Measurements from ENCODE around the gene CELF4.

CELF4 gene

DNA sequence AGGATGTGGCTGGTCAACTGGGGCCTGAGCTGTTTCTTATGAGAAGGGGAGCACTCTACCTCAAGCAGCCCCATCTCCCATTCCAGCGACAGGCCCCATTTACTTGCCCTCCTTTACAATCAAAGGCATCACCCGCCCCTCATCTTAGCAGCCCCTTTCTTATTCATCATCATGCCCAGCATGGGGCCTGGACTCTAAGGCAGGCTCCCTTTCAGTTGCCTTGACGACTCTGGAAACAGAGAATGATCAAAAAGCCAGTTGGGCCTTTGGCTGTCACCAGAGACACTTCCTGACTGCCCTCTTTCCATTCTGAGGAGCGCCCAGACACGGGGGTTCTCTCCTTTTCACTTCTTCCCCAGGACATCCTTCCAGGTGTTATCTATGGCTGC is 11.2 kb downstream of the CELF4 start:
- H3K27me3 ChIP-seq (ENCODE audit: insufficient read depth, poor library complexity, severe bottlenecking): no peaks in the 10 kb centered on the region
- TF ChIP-seq, protein P1, sequence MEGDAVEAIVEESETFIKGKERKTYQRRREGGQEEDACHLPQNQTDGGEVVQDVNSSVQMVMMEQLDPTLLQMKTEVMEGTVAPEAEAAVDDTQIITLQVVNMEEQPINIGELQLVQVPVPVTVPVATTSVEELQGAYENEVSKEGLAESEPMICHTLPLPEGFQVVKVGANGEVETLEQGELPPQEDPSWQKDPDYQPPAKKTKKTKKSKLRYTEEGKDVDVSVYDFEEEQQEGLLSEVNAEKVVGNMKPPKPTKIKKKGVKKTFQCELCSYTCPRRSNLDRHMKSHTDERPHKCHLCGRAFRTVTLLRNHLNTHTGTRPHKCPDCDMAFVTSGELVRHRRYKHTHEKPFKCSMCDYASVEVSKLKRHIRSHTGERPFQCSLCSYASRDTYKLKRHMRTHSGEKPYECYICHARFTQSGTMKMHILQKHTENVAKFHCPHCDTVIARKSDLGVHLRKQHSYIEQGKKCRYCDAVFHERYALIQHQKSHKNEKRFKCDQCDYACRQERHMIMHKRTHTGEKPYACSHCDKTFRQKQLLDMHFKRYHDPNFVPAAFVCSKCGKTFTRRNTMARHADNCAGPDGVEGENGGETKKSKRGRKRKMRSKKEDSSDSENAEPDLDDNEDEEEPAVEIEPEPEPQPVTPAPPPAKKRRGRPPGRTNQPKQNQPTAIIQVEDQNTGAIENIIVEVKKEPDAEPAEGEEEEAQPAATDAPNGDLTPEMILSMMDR (IDR thresholded peaks at IDR 0.05; ENCODE audit: poor library complexity, severe bottlenecking): no peak
- no peak overlapping the region for H3K4me3 ChIP-seq (ENCODE audit: severe bottlenecking)
- no peak overlapping the region for H3K27ac ChIP-seq (ENCODE audit: poor library complexity, severe bottlenecking)
- ATAC-seq (ENCODE audit: low read depth) (no peak), DNase-seq (ENCODE audit: low spot score) (no peak)
- no peaks in the 10 kb centered on the region for H3K4me1 ChIP-seq (ENCODE audit: insufficient read depth, poor library complexity, severe bottlenecking)
- H3K36me3 ChIP-seq (ENCODE audit: low read depth): no peaks in the 10 kb centered on the region
- H3K9me3 ChIP-seq (ENCODE audit: severe bottlenecking): no peaks in the 10 kb centered on the region

DNA sequence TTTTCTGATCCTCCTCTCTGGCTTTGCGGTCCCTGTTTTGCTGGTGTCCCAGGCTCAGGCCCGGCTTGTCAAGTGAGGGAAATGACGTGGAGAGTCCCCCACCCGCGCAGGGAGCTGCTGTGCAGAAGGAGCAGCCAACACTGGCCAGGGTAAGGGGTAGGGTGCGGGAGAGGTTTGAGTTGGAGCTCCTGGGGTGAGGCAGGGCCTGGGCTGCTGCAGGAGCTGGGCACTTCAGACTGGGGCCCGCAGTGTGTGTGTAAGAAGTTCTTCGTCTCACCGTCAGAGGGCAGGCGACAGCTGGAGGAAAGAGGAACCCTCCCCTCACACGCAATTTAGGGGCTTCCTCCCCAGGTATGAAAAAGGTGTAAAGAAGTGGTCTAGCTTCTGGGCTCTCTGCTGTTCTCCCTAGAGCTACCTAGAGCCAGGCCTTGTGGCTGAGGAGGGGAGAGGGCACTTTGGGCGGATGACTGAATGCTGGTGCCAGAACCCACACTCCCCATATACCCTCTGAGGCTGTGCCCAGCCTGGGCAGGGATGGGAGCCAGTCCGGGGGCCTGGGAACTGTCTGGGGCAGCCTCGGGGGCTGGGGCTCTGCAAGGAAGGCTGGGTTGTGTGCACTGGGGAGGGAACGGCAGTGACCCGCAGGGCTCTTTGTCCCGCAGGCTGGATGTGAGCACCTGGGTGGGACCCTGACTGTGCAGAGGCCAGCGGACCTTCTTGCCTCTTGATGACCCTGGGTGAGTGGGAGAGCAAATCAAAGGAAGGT is 11.8 kb downstream of the CELF4 start:
- DNase-seq (ENCODE audit: low spot score) (no peak), ATAC-seq (ENCODE audit: low read depth) (no peak)
- Histone ChIP-seq H3K36me3 (ENCODE audit: low read depth) (no peaks in the 10 kb centered on the region), H3K4me1 (ENCODE audit: insufficient read depth, poor library complexity, severe bottlenecking) (no peaks in the 10 kb centered on the region), H3K27ac (ENCODE audit: poor library complexity, severe bottlenecking) (no peak overlapping the region), H3K9me3 (ENCODE audit: severe bottlenecking) (no peaks in the 10 kb centered on the region), H3K27me3 (ENCODE audit: insufficient read depth, poor library complexity, severe bottlenecking) (no peaks in the 10 kb centered on the region), H3K4me3 (ENCODE audit: severe bottlenecking) (no peak overlapping the region)
- TF ChIP-seq, protein P1 (IDR thresholded peaks at IDR 0.05; ENCODE audit: poor library complexity, severe bottlenecking): no peak

DNA sequence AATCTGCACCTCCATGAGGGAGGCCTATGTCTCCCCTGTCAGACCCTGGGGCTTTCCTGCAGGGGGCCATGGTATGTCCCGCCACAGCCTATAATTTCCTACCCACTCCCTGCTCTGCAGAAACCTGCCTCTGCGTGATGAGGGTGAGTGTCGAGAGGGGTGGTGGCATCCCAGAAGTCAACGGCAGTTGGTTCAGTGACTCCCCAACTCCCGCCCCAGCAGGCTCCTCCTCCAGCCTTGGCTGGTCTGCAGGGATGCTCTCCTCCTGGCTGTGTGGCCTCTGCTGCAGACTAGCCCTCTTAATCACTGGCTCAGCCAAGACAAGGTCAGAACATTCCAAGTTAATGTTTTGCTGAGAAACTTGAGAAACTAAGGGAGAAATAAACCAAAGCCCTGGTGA is 13.3 kb downstream of the CELF4 start:
- ATAC-seq (ENCODE audit: low read depth) (no peak), DNase-seq (ENCODE audit: low spot score) (no peak)
- TF ChIP-seq, protein P1 (IDR thresholded peaks at IDR 0.05; ENCODE audit: poor library complexity, severe bottlenecking): no peak
- H3K4me1 ChIP-seq (ENCODE audit: insufficient read depth, poor library complexity, severe bottlenecking): no peaks in the 10 kb centered on the region
- H3K4me3 ChIP-seq (ENCODE audit: severe bottlenecking): no peak overlapping the region
- no peaks in the 10 kb centered on the region for H3K36me3 ChIP-seq (ENCODE audit: low read depth)
- H3K9me3 ChIP-seq (ENCODE audit: severe bottlenecking): no peaks in the 10 kb centered on the region
- no peak overlapping the region for H3K27ac ChIP-seq (ENCODE audit: poor library complexity, severe bottlenecking)
- no peaks in the 10 kb centered on the region for H3K27me3 ChIP-seq (ENCODE audit: insufficient read depth, poor library complexity, severe bottlenecking)

DNA sequence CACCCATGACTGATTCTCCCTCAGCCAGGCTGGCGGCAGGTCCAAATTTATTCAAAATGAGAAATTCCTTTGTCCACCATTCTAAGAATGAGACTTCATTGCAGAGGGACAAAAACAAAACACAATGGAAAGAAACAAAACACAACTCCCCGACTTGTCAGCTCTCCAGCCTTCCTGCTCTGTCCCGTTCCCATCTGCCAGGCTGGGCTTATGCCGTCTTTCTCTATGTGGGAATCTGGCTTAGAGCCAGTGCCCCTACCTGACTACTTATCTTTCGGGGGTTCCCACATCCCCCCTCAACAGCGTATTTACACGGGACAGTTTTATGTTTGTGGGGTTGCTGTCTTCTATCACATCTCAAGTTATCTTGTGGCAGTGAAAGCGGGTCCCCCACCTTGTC is 13.8 kb downstream of the CELF4 start:
- Histone ChIP-seq H3K36me3 (ENCODE audit: low read depth) (no peaks in the 10 kb centered on the region), H3K27me3 (ENCODE audit: insufficient read depth, poor library complexity, severe bottlenecking) (no peaks in the 10 kb centered on the region), H3K9me3 (ENCODE audit: severe bottlenecking) (no peaks in the 10 kb centered on the region), H3K4me3 (ENCODE audit: severe bottlenecking) (no peak overlapping the region), H3K27ac (ENCODE audit: poor library complexity, severe bottlenecking) (no peak overlapping the region), H3K4me1 (ENCODE audit: insufficient read depth, poor library complexity, severe bottlenecking) (no peaks in the 10 kb centered on the region)
- TF ChIP-seq, protein P1 (IDR thresholded peaks at IDR 0.05; ENCODE audit: poor library complexity, severe bottlenecking): no peak
- no peak for ATAC-seq (ENCODE audit: low read depth)
- DNase-seq (ENCODE audit: low spot score): no peak

DNA sequence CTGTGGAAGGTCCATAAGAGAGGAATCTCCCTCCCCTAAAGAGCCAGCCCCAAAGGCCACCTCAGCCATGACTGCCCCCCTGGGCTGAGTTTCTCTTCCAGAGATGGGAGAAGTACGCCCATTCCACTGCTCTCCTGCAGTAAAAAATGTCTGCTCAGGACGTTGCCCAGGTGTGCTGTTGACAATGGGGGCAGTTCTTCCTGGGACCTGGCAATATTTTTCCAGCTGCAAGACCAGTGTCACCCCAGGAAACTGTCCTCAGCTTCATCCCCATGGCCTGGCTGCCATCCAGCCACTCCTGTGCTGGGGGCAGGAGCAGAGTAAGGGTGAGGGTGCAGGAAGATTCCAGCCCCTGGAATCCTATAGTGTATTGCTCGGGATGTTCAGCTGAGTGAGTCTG is 14.3 kb downstream of the CELF4 start:
- Histone ChIP-seq H3K27me3 (ENCODE audit: insufficient read depth, poor library complexity, severe bottlenecking) (no peaks in the 10 kb centered on the region), H3K4me3 (ENCODE audit: severe bottlenecking) (no peak overlapping the region), H3K4me1 (ENCODE audit: insufficient read depth, poor library complexity, severe bottlenecking) (no peaks in the 10 kb centered on the region), H3K9me3 (ENCODE audit: severe bottlenecking) (no peaks in the 10 kb centered on the region), H3K36me3 (ENCODE audit: low read depth) (no peaks in the 10 kb centered on the region), H3K27ac (ENCODE audit: poor library complexity, severe bottlenecking) (no peak overlapping the region)
- ATAC-seq (ENCODE audit: low read depth) (no peak), DNase-seq (ENCODE audit: low spot score) (no peak)
- TF ChIP-seq, protein P1 (IDR thresholded peaks at IDR 0.05; ENCODE audit: poor library complexity, severe bottlenecking): no peak

Data from RWPE2 (cell line).